ENCODE measurements around the gene RAI1. TPM values are rescaled to one million over a fixed set of nuclear protein-coding genes. Genes with fewer than 3 reads are reported as not detected.

RAI1 gene
- total RNA-seq, 1 experiment from 2014 or later: 13.1 TPM

Other genes with a start within 250 kb of the RAI1 start
- gene MED9, start 204.5 kb upstream of the RAI1 start, total RNA-seq (2014; rRNA removed; shearing (Covaris generic)): 20.8 and 23.1 TPM in 2 replicates
- 2.1 and 3.0 TPM in 2 replicates for gene RASD1, start 185.1 kb upstream of the RAI1 start, total RNA-seq (2014; rRNA removed; shearing (Covaris generic))
- gene PEMT, start 89.8 kb upstream of the RAI1 start, total RNA-seq (2014; rRNA removed; shearing (Covaris generic)): 41.5 and 56.8 TPM in 2 replicates
- gene SREBF1, start 155.5 kb downstream of the RAI1 start, total RNA-seq (2014; rRNA removed; shearing (Covaris generic)): 40.5 and 57.7 TPM in 2 replicates